GM23338 (cell line): ENCODE measurements around the gene TRPM3. TPM values are rescaled to one million over a fixed set of nuclear protein-coding genes. Genes with fewer than 3 reads are reported as not detected.

Experiments used
- ATAC-seq: fragments of 200-7000 bp; cut with Tn5 transposase; 3 replicates; pipeline ENCODE4 v1.9.1; 2020
- DNase-seq: peaks from one replicate; pipeline ENCODE4 v3.0.0-alpha.2; 2015; ENCODE audit warnings: low spot score
- H2AFZ ChIP-seq: fragments of 200-600 bp; sonication (generic); 2 replicates; pipeline ENCODE4 v1.8.0; 2016; ENCODE audit warnings: antibody characterized with exemption, mild to moderate bottlenecking, moderate library complexity
- H3F3A ChIP-seq: fragments of 200-600 bp; sonication (generic); replicated peaks from 2 replicates; pipeline ENCODE4 v1.8.0; 2017; ENCODE audit warnings: antibody characterized with exemption, mixed run types, low read depth
- H3K27ac ChIP-seq: fragments of 200-600 bp; sonication (generic); 2 replicates; pipeline ENCODE4 v1.6.1; 2016; ENCODE audit warnings: low read depth
- H3K27me3 ChIP-seq: fragments of 200-600 bp; sonication (generic); 2 replicates; pipeline ENCODE4 v1.8.0; 2016; ENCODE audit warnings: mild to moderate bottlenecking, mixed run types, moderate library complexity; ENCODE audit not compliant: insufficient read depth
- H3K36me3 ChIP-seq: fragments of 200-600 bp; sonication (generic); 2 replicates; pipeline ENCODE4 v1.8.0; 2016; ENCODE audit warnings: mild to moderate bottlenecking; ENCODE audit not compliant: insufficient read depth
- H3K4me1 ChIP-seq: fragments of 200-600 bp; sonication (generic); 2 replicates; pipeline ENCODE4 v1.8.0; 2016; ENCODE audit warnings: mild to moderate bottlenecking, moderate library complexity; ENCODE audit not compliant: insufficient read depth
- H3K4me2 ChIP-seq: fragments of 200-600 bp; sonication (generic); 2 replicates; pipeline ENCODE4 v1.7.1; 2017; ENCODE audit warnings: mixed run types
- H3K4me3 ChIP-seq: fragments of 200-600 bp; sonication (generic); 2 replicates; pipeline ENCODE4 v1.6.1; 2016; ENCODE audit warnings: mixed run types
- H3K79me2 ChIP-seq: fragments of 200-600 bp; sonication (generic); replicated peaks from 2 replicates; pipeline ENCODE4 v1.8.0; 2017; ENCODE audit warnings: mild to moderate bottlenecking; ENCODE audit not compliant: insufficient read depth
- H3K9me2 ChIP-seq: fragments of 200-600 bp; sonication (generic); 2 replicates; pipeline ENCODE4 v1.8.0; 2017; ENCODE audit not compliant: insufficient read depth
- H4K20me1 ChIP-seq: fragments of 200-600 bp; sonication (generic); replicated peaks from 2 replicates; pipeline ENCODE4 v1.8.0; 2017; ENCODE audit warnings: mild to moderate bottlenecking; ENCODE audit not compliant: insufficient read depth
- H3K27ac Mint-ChIP-seq: 2 replicates; pipeline ENCODE4 v1.8.0; 2020; ENCODE audit warnings: inconsistent platforms, mild to moderate bottlenecking, moderate library complexity, mixed read lengths
- H3K27me3 Mint-ChIP-seq: 3 replicates; pipeline ENCODE4 v1.8.0; 2022; ENCODE audit warnings: low read depth, mild to moderate bottlenecking, moderate library complexity, mixed read lengths, inconsistent platforms; ENCODE audit not compliant: insufficient read depth, poor library complexity
- H3K36me3 Mint-ChIP-seq: 3 replicates; pipeline ENCODE4 v1.8.0; 2021; ENCODE audit warnings: low read depth, mild to moderate bottlenecking, inconsistent platforms, moderate library complexity, mixed read lengths
- H3K4me1 Mint-ChIP-seq: 3 replicates; pipeline ENCODE4 v1.8.0; 2020; ENCODE audit warnings: mild to moderate bottlenecking, inconsistent platforms, mixed read lengths
- H3K4me3 Mint-ChIP-seq: 3 replicates; pipeline ENCODE4 v1.8.0; 2021; ENCODE audit warnings: moderate library complexity, mild to moderate bottlenecking, inconsistent platforms, mixed read lengths
- H3K9me3 Mint-ChIP-seq: 3 replicates; pipeline ENCODE4 v1.8.0; 2020; ENCODE audit warnings: moderate library complexity, mild to moderate bottlenecking, inconsistent platforms, mixed read lengths
- CREB1 ChIP-seq: fragments of 250-450 bp; sonication (Bioruptor Pico); IDR thresholded peaks from 2 replicates; pipeline ENCODE4 v1.5.0; 2020; ENCODE audit warnings: low read depth, mild to moderate bottlenecking, moderate library complexity
- EZH2 ChIP-seq: fragments of 200-600 bp; sonication (generic); IDR thresholded peaks from one replicate; pipeline ENCODE4 v1.8.0; 2017; ENCODE audit warnings: antibody characterized with exemption, mild to moderate bottlenecking, low read depth; ENCODE audit not compliant: unreplicated experiment
- EZH2phosphoT487 ChIP-seq: fragments of 200-600 bp; sonication (generic); IDR thresholded peaks from one replicate; pipeline ENCODE4 v1.8.1; 2018; ENCODE audit warnings: antibody characterized with exemption; ENCODE audit not compliant: unreplicated experiment
- JUNB ChIP-seq: IDR thresholded peaks from one replicate; pipeline ENCODE4 v1.6.1; 2016; ENCODE audit warnings: antibody characterized with exemption; ENCODE audit not compliant: unreplicated experiment
- NANOG ChIP-seq: IDR thresholded peaks from 2 replicates; pipeline ENCODE4 v1.6.1; 2016; ENCODE audit warnings: antibody characterized with exemption, borderline replicate concordance
- POLR2AphosphoS5 ChIP-seq: IDR thresholded peaks from 2 replicates; pipeline ENCODE4 v1.6.1; 2016; ENCODE audit warnings: antibody characterized with exemption, low read depth
- STAT1 ChIP-seq: IDR thresholded peaks from one replicate; pipeline ENCODE4 v1.6.1; 2016; ENCODE audit warnings: antibody characterized with exemption; ENCODE audit not compliant: unreplicated experiment
- ZNF114 ChIP-seq: fragments of 250-450 bp; sonication (Bioruptor Pico); IDR thresholded peaks from 2 replicates; pipeline ENCODE4 v1.5.0; 2020; ENCODE audit warnings: mild to moderate bottlenecking, moderate library complexity
- ZNF331 ChIP-seq: fragments of 250-450 bp; sonication (Bioruptor Pico); IDR thresholded peaks from 2 replicates; pipeline ENCODE4 v1.5.0; 2020; ENCODE audit warnings: low read depth, mild to moderate bottlenecking, moderate library complexity
- polyA plus RNA-seq: library from polyadenylated mRNA; unstranded; fragments of >200 nt; fragmentation: Nextera tagmentation; extraction: Ambion mirVana; gene quantifications from 2 replicates; pipeline ENCODE4 v1.2.1, GENCODE V29; 2016
- total RNA-seq: library from RNA; depleted of rRNA; stranded (reverse); fragments of >200 nt; shearing (Covaris generic); gene quantifications from 2 replicates; pipeline ENCODE4 v1.2.3, GENCODE V29; 2014
- TF ChIP-seq, protein P1 (sequence below): fragments of 250-450 bp; sonication (Bioruptor Pico); IDR thresholded peaks from 2 replicates; pipeline ENCODE4 v1.5.0; 2020; ENCODE audit warnings: mild to moderate bottlenecking, moderate library complexity
- TF ChIP-seq, protein P2 (sequence below): IDR thresholded peaks from one replicate; pipeline ENCODE4 v1.6.1; 2018; ENCODE audit warnings: antibody characterized with exemption; ENCODE audit not compliant: unreplicated experiment
- TF ChIP-seq, protein P3 (sequence below), 2 experiments: fragments of 200-600 bp in 1 of 2; sonication (generic) in 1 of 2; conservative IDR thresholded peaks; 2 replicates each; pipeline versions ENCODE4 v1.5.1 to v1.6.1; 2016 to 2017; ENCODE audit warnings: antibody characterized with exemption in 2 of 2, low read depth in 2 of 2, mild to moderate bottlenecking in 2 of 2, moderate library complexity in 1 of 2
- TF ChIP-seq, protein P4 (sequence below): IDR thresholded peaks from 2 replicates; pipeline ENCODE4 v1.6.1; 2016; ENCODE audit warnings: antibody characterized with exemption

TRPM3 gene
- total and polyA plus RNA-seq, 2 experiments from 2014 or later = 2.8 to 8.2 TPM

DNA sequence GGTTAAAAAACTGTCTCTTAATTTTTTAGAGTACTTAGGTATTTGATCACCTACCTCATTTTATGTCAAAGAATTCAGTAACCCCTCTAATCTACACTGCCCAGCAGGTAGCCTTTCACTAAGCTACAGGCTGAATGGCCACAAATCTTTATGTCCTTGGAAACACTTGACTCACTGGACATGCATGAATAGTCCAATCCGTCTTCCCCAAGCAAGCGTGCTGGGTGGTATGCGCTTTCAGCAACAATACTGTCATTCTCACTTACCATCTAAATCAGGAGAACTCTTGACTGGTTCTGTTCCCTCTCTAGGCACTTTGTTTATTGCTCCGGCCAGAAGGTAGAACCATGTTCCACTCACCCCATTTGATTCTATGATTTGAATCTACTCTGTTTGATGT, 73.1 kb downstream of the TRPM3 start:
- H3K36me3 ChIP-seq = no peaks in the 10 kb centered on the region
- H3K4me1 ChIP-seq = peaks cover 5% of the 10 kb centered on the region
- H3K27ac Mint-ChIP-seq = no peak overlapping the region
- H3K4me3 ChIP-seq = no peak overlapping the region
- no peaks in the 10 kb centered on the region; the same call in 1 of the 2 replicates for H3K9me2 ChIP-seq
- ATAC-seq (no peak), DNase-seq (no peak)
- H3K27me3 Mint-ChIP-seq = no peaks in the 10 kb centered on the region
- no peaks in the 10 kb centered on the region for H3K79me2 ChIP-seq
- no peaks in the 10 kb centered on the region for H3K9me3 Mint-ChIP-seq
- no peak overlapping the region for H3K27ac ChIP-seq
- H4K20me1 ChIP-seq = no peaks in the 10 kb centered on the region
- H3K4me1 Mint-ChIP-seq = peaks cover 17% of the 10 kb centered on the region
- H2AFZ ChIP-seq = no peak overlapping the region
- H3F3A ChIP-seq = no peaks in the 10 kb centered on the region
- TF ChIP-seq, protein P1, sequence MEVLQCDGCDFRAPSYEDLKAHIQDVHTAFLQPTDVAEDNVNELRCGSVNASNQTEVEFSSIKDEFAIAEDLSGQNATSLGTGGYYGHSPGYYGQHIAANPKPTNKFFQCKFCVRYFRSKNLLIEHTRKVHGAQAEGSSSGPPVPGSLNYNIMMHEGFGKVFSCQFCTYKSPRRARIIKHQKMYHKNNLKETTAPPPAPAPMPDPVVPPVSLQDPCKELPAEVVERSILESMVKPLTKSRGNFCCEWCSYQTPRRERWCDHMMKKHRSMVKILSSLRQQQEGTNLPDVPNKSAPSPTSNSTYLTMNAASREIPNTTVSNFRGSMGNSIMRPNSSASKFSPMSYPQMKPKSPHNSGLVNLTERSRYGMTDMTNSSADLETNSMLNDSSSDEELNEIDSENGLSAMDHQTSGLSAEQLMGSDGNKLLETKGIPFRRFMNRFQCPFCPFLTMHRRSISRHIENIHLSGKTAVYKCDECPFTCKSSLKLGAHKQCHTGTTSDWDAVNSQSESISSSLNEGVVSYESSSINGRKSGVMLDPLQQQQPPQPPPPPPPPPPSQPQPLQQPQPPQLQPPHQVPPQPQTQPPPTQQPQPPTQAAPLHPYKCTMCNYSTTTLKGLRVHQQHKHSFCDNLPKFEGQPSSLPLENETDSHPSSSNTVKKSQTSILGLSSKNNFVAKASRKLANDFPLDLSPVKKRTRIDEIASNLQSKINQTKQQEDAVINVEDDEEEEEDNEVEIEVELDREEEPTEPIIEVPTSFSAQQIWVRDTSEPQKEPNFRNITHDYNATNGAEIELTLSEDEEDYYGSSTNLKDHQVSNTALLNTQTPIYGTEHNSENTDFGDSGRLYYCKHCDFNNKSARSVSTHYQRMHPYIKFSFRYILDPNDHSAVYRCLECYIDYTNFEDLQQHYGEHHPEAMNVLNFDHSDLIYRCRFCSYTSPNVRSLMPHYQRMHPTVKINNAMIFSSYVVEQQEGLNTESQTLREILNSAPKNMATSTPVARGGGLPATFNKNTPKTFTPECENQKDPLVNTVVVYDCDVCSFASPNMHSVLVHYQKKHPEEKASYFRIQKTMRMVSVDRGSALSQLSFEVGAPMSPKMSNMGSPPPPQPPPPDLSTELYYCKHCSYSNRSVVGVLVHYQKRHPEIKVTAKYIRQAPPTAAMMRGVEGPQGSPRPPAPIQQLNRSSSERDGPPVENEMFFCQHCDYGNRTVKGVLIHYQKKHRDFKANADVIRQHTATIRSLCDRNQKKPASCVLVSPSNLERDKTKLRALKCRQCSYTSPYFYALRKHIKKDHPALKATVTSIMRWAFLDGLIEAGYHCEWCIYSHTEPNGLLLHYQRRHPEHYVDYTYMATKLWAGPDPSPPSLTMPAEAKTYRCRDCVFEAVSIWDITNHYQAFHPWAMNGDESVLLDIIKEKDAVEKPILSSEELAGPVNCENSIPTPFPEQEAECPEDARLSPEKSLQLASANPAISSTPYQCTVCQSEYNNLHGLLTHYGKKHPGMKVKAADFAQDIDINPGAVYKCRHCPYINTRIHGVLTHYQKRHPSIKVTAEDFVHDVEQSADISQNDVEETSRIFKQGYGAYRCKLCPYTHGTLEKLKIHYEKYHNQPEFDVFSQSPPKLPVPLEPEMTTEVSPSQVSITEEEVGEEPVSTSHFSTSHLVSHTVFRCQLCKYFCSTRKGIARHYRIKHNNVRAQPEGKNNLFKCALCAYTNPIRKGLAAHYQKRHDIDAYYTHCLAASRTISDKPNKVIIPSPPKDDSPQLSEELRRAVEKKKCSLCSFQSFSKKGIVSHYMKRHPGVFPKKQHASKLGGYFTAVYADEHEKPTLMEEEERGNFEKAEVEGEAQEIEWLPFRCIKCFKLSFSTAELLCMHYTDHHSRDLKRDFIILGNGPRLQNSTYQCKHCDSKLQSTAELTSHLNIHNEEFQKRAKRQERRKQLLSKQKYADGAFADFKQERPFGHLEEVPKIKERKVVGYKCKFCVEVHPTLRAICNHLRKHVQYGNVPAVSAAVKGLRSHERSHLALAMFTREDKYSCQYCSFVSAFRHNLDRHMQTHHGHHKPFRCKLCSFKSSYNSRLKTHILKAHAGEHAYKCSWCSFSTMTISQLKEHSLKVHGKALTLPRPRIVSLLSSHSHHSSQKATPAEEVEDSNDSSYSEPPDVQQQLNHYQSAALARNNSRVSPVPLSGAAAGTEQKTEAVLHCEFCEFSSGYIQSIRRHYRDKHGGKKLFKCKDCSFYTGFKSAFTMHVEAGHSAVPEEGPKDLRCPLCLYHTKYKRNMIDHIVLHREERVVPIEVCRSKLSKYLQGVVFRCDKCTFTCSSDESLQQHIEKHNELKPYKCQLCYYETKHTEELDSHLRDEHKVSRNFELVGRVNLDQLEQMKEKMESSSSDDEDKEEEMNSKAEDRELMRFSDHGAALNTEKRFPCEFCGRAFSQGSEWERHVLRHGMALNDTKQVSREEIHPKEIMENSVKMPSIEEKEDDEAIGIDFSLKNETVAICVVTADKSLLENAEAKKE (CRISPR knock-in tag) = no peak
- TF ChIP-seq CREB1 (CRISPR knock-in tag) (no peak), ZNF331 (no peak), ZNF114 (CRISPR knock-in tag) (no peak), STAT1 (no peak), EZH2phosphoT487 (no peak), EZH2 (no peak), JUNB (no peak), POLR2AphosphoS5 (no peak), NANOG (no peak)
- TF ChIP-seq, protein P2, sequence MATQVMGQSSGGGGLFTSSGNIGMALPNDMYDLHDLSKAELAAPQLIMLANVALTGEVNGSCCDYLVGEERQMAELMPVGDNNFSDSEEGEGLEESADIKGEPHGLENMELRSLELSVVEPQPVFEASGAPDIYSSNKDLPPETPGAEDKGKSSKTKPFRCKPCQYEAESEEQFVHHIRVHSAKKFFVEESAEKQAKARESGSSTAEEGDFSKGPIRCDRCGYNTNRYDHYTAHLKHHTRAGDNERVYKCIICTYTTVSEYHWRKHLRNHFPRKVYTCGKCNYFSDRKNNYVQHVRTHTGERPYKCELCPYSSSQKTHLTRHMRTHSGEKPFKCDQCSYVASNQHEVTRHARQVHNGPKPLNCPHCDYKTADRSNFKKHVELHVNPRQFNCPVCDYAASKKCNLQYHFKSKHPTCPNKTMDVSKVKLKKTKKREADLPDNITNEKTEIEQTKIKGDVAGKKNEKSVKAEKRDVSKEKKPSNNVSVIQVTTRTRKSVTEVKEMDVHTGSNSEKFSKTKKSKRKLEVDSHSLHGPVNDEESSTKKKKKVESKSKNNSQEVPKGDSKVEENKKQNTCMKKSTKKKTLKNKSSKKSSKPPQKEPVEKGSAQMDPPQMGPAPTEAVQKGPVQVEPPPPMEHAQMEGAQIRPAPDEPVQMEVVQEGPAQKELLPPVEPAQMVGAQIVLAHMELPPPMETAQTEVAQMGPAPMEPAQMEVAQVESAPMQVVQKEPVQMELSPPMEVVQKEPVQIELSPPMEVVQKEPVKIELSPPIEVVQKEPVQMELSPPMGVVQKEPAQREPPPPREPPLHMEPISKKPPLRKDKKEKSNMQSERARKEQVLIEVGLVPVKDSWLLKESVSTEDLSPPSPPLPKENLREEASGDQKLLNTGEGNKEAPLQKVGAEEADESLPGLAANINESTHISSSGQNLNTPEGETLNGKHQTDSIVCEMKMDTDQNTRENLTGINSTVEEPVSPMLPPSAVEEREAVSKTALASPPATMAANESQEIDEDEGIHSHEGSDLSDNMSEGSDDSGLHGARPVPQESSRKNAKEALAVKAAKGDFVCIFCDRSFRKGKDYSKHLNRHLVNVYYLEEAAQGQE = no peak
- TF ChIP-seq, protein P3, sequence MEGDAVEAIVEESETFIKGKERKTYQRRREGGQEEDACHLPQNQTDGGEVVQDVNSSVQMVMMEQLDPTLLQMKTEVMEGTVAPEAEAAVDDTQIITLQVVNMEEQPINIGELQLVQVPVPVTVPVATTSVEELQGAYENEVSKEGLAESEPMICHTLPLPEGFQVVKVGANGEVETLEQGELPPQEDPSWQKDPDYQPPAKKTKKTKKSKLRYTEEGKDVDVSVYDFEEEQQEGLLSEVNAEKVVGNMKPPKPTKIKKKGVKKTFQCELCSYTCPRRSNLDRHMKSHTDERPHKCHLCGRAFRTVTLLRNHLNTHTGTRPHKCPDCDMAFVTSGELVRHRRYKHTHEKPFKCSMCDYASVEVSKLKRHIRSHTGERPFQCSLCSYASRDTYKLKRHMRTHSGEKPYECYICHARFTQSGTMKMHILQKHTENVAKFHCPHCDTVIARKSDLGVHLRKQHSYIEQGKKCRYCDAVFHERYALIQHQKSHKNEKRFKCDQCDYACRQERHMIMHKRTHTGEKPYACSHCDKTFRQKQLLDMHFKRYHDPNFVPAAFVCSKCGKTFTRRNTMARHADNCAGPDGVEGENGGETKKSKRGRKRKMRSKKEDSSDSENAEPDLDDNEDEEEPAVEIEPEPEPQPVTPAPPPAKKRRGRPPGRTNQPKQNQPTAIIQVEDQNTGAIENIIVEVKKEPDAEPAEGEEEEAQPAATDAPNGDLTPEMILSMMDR (conservative IDR thresholded peaks at IDR 0.05; ENCODE audit: low read depth in 2 of 2) = no peak
- TF ChIP-seq, protein P4, sequence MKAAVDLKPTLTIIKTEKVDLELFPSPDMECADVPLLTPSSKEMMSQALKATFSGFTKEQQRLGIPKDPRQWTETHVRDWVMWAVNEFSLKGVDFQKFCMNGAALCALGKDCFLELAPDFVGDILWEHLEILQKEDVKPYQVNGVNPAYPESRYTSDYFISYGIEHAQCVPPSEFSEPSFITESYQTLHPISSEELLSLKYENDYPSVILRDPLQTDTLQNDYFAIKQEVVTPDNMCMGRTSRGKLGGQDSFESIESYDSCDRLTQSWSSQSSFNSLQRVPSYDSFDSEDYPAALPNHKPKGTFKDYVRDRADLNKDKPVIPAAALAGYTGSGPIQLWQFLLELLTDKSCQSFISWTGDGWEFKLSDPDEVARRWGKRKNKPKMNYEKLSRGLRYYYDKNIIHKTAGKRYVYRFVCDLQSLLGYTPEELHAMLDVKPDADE = no peak
- H3K4me2 ChIP-seq = no peak overlapping the region
- no peak overlapping the region for H3K4me3 Mint-ChIP-seq
- no peaks in the 10 kb centered on the region for H3K27me3 ChIP-seq
- H3K36me3 Mint-ChIP-seq = no peaks in the 10 kb centered on the region
